ENCODE data around the gene CDKN2B-AS1.

The CDKN2B-AS1 gene

DNA sequence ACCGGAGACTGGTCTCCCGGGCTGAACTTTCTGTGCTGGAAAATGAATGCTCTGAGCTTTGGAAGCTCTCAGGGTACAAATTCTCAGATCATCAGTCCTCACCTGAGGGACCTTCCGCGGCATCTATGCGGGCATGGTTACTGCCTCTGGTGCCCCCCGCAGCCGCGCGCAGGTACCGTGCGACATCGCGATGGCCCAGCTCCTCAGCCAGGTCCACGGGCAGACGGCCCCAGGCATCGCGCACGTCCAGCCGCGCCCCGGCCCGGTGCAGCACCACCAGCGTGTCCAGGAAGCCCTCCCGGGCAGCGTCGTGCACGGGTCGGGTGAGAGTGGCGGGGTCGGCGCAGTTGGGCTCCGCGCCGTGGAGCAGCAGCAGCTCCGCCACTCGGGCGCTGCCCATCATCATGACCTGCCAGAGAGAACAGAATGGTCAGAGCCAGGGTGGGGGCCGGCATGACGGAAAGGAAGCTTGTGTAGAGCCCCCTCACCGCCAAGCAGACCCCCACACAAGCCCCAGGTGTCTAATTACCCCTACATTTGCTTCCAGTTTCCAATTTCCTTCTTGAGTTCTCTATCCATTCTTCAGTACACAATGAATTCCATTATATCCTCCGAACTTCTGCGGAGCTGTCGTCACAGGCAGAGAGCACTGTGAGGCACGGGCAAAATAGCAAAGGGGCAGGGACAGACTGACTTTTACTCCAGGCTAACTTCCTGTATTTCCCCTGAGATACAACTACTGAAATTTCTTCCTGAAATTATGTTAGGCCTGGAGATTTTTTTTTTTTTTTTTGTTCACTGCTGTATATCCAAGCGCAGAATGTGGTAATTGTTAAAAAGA, 23.6 kb upstream of the CDKN2B-AS1 start:
- H3K4me3 Mint-ChIP-seq, result no peak overlapping the region
- H3K27me3 Mint-ChIP-seq, result peaks cover 63% of the 10 kb centered on the region
- H3K4me1 Mint-ChIP-seq (ENCODE audit: low read depth), result peaks cover 34% of the 10 kb centered on the region
- peaks cover 11% of the 10 kb centered on the region for H3K36me3 Mint-ChIP-seq
- peak overlapping the region; percentile 58 for H3K27ac Mint-ChIP-seq
- peaks cover 3% of the 10 kb centered on the region for H3K9me3 Mint-ChIP-seq (ENCODE audit: low read depth)

DNA sequence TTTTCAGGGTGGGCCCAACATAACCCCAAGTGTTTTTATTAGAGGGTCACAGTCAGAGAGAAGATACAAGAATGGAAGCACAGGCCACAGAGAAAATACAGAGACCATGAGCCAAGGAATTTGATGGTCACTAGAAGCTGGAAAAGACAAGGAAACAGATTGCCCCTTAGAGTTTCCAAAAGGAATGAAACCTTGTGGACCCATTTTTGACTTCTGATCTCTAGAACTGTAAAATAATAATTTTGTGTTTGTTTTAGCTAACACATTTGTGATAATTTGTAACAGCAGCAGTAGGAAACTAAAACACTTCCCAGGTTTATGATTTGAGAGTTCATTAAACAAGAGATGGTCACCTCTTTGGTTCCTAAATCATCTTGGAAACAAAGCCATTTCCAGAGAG, 22.2 kb upstream of the CDKN2B-AS1 start:
- no peaks in the 10 kb centered on the region for H3K9me3 Mint-ChIP-seq (ENCODE audit: low read depth)
- peaks cover 32% of the 10 kb centered on the region for H3K4me1 Mint-ChIP-seq (ENCODE audit: low read depth)
- no peak overlapping the region for H3K4me3 Mint-ChIP-seq
- H3K36me3 Mint-ChIP-seq, result peaks cover 9% of the 10 kb centered on the region
- H3K27me3 Mint-ChIP-seq, result peaks cover 57% of the 10 kb centered on the region
- no peak overlapping the region for H3K27ac Mint-ChIP-seq

- peak overlapping the region; percentile 89 for H3K4me3 Mint-ChIP-seq
- H3K27me3 Mint-ChIP-seq, result peaks cover 60% of the 10 kb centered on the region
- H3K36me3 Mint-ChIP-seq, result peaks cover 4% of the 10 kb centered on the region
- no peak overlapping the region for H3K27ac Mint-ChIP-seq
- peaks cover 27% of the 10 kb centered on the region for H3K4me1 Mint-ChIP-seq (ENCODE audit: low read depth)
- peaks cover 6% of the 10 kb centered on the region for H3K9me3 Mint-ChIP-seq (ENCODE audit: low read depth)
These were observed 20.3 kb upstream of the CDKN2B-AS1 start for GRCh38 chr9:21974343-21974721.

DNA sequence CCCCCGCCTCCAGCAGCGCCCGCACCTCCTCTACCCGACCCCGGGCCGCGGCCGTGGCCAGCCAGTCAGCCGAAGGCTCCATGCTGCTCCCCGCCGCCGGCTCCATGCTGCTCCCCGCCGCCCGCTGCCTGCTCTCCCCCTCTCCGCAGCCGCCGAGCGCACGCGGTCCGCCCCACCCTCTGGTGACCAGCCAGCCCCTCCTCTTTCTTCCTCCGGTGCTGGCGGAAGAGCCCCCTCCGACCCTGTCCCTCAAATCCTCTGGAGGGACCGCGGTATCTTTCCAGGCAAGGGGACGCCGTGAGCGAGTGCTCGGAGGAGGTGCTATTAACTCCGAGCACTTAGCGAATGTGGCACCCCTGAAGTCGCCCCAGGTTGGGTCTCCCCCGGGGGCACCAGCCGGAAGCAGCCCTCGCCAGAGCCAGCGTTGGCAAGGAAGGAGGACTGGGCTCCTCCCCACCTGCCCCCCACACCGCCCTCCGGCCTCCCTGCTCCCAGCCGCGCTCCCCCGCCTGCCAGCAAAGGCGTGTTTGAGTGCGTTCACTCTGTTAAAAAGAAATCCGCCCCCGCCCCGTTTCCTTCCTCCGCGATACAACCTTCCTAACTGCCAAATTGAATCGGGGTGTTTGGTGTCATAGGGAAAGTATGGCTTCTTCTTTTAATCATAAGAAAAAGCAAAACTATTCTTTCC, 19.7 kb upstream of the CDKN2B-AS1 start:
- Mint-ChIP-seq H3K4me1 (ENCODE audit: low read depth) (peaks cover 26% of the 10 kb centered on the region), H3K9me3 (ENCODE audit: low read depth) (peaks cover 6% of the 10 kb centered on the region), H3K4me3 (peak overlapping the region; percentile 89), H3K27ac (no peak overlapping the region), H3K36me3 (peaks cover 4% of the 10 kb centered on the region), H3K27me3 (peaks cover 62% of the 10 kb centered on the region)

DNA sequence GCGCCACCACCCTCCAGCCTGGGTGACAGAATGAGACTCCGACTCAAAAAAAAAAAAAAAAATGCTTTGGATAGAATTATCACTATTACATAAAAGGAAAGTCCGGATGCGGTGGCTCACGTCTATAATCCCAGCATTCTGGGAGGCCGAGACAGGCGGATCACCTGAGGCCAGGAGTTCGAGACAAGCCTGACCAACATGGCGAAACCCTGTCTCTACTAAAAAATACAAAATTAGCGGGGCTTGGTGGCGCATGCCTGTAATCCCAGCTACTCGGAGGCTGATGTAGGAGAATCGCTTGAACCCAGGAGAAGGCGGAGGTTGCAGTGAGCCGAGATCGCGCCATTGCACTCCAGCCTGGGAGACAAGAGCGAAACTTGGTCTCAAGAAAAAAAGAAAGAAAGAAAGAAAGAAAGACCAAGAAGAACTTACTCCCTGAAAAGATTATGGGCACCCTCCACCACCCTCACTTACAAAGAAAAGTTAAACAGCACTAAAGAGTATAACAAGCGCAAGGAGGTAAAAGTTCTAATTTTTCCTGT, 18.2 kb upstream of the CDKN2B-AS1 start:
- Mint-ChIP-seq H3K9me3 (ENCODE audit: low read depth) (peaks cover 6% of the 10 kb centered on the region), H3K36me3 (no peaks in the 10 kb centered on the region), H3K27me3 (peaks cover 56% of the 10 kb centered on the region), H3K4me3 (no peak overlapping the region), H3K4me1 (ENCODE audit: low read depth) (peaks cover 20% of the 10 kb centered on the region), H3K27ac (no peak overlapping the region)

DNA sequence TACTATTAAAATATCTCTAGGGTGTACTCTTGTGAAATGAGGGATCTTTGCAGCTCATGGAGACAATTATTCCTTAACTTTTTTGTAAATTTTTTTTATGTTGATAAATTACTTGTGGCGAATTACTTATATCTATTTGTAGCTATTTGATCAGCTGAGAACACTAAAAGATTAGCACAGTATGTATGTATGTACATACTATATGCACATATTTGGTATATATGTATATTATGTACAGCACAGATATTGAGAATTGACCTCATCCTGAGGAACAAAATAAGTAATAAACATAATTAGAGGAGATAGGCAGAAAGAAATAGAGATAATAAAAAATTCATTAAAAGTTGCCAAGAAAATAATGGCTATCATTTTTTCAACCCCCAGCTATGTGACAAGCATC, 12.2 kb upstream of the CDKN2B-AS1 start:
- H3K4me1 Mint-ChIP-seq (ENCODE audit: low read depth), result no peaks in the 10 kb centered on the region
- H3K4me3 Mint-ChIP-seq, result no peak overlapping the region
- no peak overlapping the region for H3K27ac Mint-ChIP-seq
- no peaks in the 10 kb centered on the region for H3K36me3 Mint-ChIP-seq
- peaks cover 58% of the 10 kb centered on the region for H3K27me3 Mint-ChIP-seq
- H3K9me3 Mint-ChIP-seq (ENCODE audit: low read depth), result peaks cover 6% of the 10 kb centered on the region

DNA sequence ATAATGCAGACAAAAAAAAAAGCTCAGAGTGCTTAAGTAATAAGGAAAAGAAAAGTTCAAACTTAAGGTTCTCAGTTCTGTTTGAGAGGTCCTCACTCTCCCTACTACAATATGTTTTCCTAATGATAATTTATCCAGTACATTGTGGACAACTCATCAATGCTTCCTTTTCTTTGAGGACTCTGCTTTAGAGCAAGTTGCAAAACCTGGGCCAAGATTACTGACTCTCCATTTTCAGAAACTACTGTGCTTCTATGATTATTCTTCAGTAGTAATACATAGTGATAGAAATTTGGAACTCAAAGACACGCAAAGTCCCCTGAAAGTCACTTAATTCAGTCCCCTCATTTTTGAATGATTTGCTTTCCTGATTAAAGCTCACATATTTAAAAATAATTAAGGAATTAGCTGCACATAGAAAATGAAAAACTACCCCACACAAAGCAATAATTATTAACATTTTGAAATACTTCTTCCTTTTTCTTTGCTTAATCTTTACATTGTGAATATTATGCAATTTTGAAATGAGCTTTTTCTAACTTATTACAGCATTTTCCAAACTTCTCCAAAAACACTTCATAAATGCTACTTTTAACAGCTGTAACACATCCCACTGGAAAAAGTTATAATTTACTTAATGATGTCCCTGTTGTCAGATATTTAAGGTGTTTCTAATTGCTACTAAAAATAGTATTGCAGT, 11.6 kb upstream of the CDKN2B-AS1 start:
- Mint-ChIP-seq H3K9me3 (ENCODE audit: low read depth) (peaks cover 6% of the 10 kb centered on the region), H3K27me3 (peaks cover 57% of the 10 kb centered on the region), H3K27ac (no peak overlapping the region), H3K36me3 (no peaks in the 10 kb centered on the region), H3K4me3 (no peak overlapping the region), H3K4me1 (ENCODE audit: low read depth) (no peaks in the 10 kb centered on the region)

DNA sequence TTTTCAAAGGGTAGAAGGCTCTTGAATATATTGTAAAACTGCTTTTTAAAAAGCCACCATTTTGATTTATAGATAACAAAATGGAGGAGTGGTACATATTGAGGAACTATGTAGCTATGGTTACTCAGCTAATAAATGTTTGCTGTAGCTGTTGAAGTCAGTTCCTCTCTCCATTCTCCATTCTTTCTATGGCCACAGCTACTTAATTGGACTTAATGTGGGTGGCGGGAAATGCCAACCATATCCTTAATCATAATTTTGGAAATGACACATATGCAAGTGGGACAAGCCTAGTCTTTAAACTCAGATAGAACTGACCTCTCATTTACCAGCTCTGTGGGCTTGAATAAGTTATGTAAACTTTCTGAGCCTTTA, 11.0 kb upstream of the CDKN2B-AS1 start:
- no peak overlapping the region for H3K27ac Mint-ChIP-seq
- no peaks in the 10 kb centered on the region for H3K36me3 Mint-ChIP-seq
- no peaks in the 10 kb centered on the region for H3K4me1 Mint-ChIP-seq (ENCODE audit: low read depth)
- H3K27me3 Mint-ChIP-seq, result peaks cover 60% of the 10 kb centered on the region
- H3K9me3 Mint-ChIP-seq (ENCODE audit: low read depth), result peaks cover 6% of the 10 kb centered on the region
- no peak overlapping the region for H3K4me3 Mint-ChIP-seq

DNA sequence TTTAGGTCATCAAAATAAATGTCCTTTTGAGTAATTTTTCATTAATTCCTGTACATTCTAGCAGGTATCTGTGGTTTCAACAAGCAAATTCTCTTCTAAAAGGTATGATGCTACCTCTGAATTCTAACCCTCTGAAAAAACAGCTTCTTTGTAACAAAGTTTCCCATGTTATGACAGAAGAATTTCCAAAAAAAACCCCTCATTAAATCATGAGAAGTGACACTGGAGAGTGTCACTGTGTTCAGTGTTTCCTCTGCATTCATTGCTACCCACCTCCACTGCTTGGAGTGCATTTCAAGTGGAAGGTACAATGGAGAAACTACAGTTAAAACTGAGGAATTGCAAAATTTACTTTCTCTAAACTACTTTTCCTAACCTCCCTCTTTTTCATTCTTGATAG, 10.5 kb upstream of the CDKN2B-AS1 start:
- Mint-ChIP-seq H3K36me3 (no peaks in the 10 kb centered on the region), H3K27ac (no peak overlapping the region), H3K27me3 (peaks cover 58% of the 10 kb centered on the region), H3K9me3 (ENCODE audit: low read depth) (peaks cover 2% of the 10 kb centered on the region), H3K4me1 (ENCODE audit: low read depth) (no peaks in the 10 kb centered on the region), H3K4me3 (no peak overlapping the region)

DNA sequence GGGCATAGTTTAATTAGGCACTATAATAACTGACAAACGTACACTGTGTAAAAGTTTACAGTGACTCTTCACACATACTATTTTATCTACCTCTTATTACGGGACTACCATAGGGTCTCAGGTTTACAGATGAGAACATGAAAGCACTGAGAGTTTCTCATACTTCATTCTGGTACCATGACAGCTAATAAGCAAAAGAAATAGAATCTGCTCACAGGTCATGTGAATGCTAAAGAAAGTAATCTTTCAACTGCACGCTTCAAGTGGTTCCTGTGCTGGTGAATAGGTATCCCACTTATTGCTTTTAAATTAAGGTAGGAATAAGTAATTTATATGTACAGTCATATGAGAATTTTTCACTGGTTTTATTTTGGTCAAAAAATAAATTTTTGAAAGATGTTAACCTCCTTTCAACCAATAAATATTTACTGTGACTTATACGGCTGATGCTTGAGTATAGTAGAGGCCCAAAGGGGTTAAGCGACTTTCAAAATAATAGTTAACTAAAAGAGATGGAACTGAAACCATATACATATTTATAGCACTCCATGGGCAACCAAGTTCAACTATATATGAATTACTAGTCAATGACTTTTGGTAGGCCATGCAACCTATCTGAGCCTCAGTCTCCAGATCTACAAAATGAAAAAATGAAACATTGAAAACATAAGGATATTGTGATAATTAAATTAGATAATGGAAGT, 8.5 kb upstream of the CDKN2B-AS1 start:
- H3K9me3 Mint-ChIP-seq (ENCODE audit: low read depth), result no peaks in the 10 kb centered on the region
- no peaks in the 10 kb centered on the region for H3K36me3 Mint-ChIP-seq
- H3K4me1 Mint-ChIP-seq (ENCODE audit: low read depth), result no peaks in the 10 kb centered on the region
- H3K27me3 Mint-ChIP-seq, result peaks cover 61% of the 10 kb centered on the region
- H3K4me3 Mint-ChIP-seq, result no peak overlapping the region
- no peak overlapping the region for H3K27ac Mint-ChIP-seq

DNA sequence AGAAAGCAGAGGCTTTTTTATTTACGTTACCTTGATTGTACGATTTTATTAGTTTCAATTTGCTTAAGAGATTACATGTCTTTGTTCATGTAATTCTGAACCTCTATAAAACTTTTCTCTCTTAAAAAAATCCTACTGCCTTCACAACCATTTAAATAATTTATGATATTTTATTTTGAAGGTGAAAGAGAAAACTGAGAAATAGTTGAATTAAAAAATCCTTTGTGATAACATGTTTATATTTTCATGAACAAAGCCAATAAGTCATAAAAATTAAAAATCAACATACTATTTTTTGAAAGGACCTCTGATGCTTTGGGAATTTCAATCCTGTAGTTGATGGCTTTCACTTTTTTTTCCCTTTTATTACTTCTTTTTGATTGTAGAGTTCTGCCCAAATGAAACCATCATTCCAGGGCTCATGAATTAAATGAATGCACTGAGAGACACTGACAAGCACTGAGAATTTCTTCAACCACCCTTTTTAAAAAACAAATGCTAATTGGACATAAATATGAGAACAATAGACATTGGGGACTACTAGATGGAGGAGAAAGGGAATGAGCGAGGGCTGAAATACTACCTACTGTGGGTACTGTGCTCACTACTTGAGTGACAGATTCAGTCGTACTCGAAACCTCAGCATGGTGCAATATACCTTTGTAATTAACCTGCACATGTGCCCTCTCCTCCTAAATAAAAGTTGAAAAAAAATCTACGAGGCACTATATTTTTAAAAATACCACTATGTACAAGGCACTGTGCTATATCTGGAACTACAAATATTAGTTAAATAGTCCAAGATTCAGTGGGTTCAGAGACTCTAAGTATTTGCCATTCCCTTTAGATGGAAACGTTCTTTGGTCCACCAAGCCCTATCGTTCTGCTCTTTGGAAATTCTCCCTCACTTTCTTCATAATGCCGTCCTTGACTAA, 6.3 kb upstream of the CDKN2B-AS1 start:
- no peak overlapping the region for H3K4me3 Mint-ChIP-seq
- H3K27me3 Mint-ChIP-seq, result peaks cover 52% of the 10 kb centered on the region
- H3K36me3 Mint-ChIP-seq, result no peaks in the 10 kb centered on the region
- peaks cover 2% of the 10 kb centered on the region for H3K4me1 Mint-ChIP-seq (ENCODE audit: low read depth)
- no peaks in the 10 kb centered on the region for H3K9me3 Mint-ChIP-seq (ENCODE audit: low read depth)
- no peak overlapping the region for H3K27ac Mint-ChIP-seq

- no peak overlapping the region for H3K27ac Mint-ChIP-seq
- H3K9me3 Mint-ChIP-seq (ENCODE audit: low read depth), result no peaks in the 10 kb centered on the region
- no peak overlapping the region for H3K4me3 Mint-ChIP-seq
- H3K36me3 Mint-ChIP-seq, result no peaks in the 10 kb centered on the region
- peaks cover 44% of the 10 kb centered on the region for H3K27me3 Mint-ChIP-seq
- peaks cover 4% of the 10 kb centered on the region for H3K4me1 Mint-ChIP-seq (ENCODE audit: low read depth)
These were observed 5.0 kb upstream of the CDKN2B-AS1 start for GRCh38 chr9:21989440-21990189.

Data from activated naive CD8-positive, alpha-beta T cell (primary cell).